ENCODE results near the gene RALGAPB.

The RALGAPB gene

GRCh38 chr20:38607351-38607750, 134.7 kb downstream of the RALGAPB start:
- ChIA-PET CTCF (no interaction called here), POLR2A (no interaction called here)
- no peak for TF ChIP-seq CTCF (IDR thresholded peaks at IDR 0.05; ENCODE audit: insufficient read depth, low read length, missing control alignments)

GRCh38 chr20:38608188-38608587, 135.5 kb downstream of the RALGAPB start:
- DNase-seq (ENCODE audit: low read depth, low spot score): no peak
- POLR2A ChIA-PET: no interaction called here
- no peak overlapping the region for H3K4me3 ChIP-seq (ENCODE audit: low read depth, low read length)
- CTCF ChIA-PET: no interaction called here
- no peak for TF ChIP-seq CTCF (IDR thresholded peaks at IDR 0.05; ENCODE audit: insufficient read depth, low read length, missing control alignments)

More at GRCh38 chr20:38607351-38607750, 134.7 kb downstream of the RALGAPB start:
- H3K4me3 ChIP-seq (ENCODE audit: low read depth, low read length): no peak overlapping the region
- no peak for DNase-seq (ENCODE audit: low read depth, low spot score)

- no peak for DNase-seq (ENCODE audit: low read depth, low spot score)
- CTCF ChIA-PET: no interaction called here
- TF ChIP-seq CTCF (IDR thresholded peaks at IDR 0.05; ENCODE audit: insufficient read depth, low read length, missing control alignments): no peak
- H3K4me3 ChIP-seq (ENCODE audit: low read depth, low read length): no peak overlapping the region
- POLR2A ChIA-PET: no interaction called here
These were observed 137.2 kb downstream of the RALGAPB start for GRCh38 chr20:38609815-38610214.

GRCh38 chr20:38610521-38610920, 137.9 kb downstream of the RALGAPB start:
- DNase-seq (ENCODE audit: low read depth, low spot score): no peak
- ChIA-PET CTCF (no interaction called here), POLR2A (no interaction called here)
- H3K4me3 ChIP-seq (ENCODE audit: low read depth, low read length): no peak overlapping the region
- no peak for TF ChIP-seq CTCF (IDR thresholded peaks at IDR 0.05; ENCODE audit: insufficient read depth, low read length, missing control alignments)

- ChIA-PET POLR2A (no interaction called here), CTCF (interaction anchor here (0.9 to 1.0 kb wide), 2 partner anchors 9 to 20 kb away, joined by 3 read pairs; no protein-coding TSS in a partner anchor)
- DNase-seq (ENCODE audit: low read depth, low spot score): no peak
- TF ChIP-seq CTCF (IDR thresholded peaks at IDR 0.05; ENCODE audit: insufficient read depth, low read length, missing control alignments): no peak
- no peak overlapping the region for H3K4me3 ChIP-seq (ENCODE audit: low read depth, low read length)
These were observed 140.3 kb downstream of the RALGAPB start for GRCh38 chr20:38612751-38613515.

GRCh38 chr20:38615283-38615682, 142.6 kb downstream of the RALGAPB start:
- TF ChIP-seq CTCF (IDR thresholded peaks at IDR 0.05; ENCODE audit: insufficient read depth, low read length, missing control alignments): no peak
- H3K4me3 ChIP-seq (ENCODE audit: low read depth, low read length): no peak overlapping the region
- CTCF ChIA-PET: no interaction called here
- POLR2A ChIA-PET: no interaction called here
- DNase-seq (ENCODE audit: low read depth, low spot score): no peak
